Measurements from ENCODE around the gene ETFBKMT.

Gene ETFBKMT, protein sequence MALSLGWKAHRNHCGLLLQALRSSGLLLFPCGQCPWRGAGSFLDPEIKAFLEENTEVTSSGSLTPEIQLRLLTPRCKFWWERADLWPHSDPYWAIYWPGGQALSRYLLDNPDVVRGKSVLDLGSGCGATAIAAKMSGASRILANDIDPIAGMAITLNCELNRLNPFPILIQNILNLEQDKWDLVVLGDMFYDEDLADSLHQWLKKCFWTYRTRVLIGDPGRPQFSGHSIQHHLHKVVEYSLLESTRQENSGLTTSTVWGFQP

DNA sequence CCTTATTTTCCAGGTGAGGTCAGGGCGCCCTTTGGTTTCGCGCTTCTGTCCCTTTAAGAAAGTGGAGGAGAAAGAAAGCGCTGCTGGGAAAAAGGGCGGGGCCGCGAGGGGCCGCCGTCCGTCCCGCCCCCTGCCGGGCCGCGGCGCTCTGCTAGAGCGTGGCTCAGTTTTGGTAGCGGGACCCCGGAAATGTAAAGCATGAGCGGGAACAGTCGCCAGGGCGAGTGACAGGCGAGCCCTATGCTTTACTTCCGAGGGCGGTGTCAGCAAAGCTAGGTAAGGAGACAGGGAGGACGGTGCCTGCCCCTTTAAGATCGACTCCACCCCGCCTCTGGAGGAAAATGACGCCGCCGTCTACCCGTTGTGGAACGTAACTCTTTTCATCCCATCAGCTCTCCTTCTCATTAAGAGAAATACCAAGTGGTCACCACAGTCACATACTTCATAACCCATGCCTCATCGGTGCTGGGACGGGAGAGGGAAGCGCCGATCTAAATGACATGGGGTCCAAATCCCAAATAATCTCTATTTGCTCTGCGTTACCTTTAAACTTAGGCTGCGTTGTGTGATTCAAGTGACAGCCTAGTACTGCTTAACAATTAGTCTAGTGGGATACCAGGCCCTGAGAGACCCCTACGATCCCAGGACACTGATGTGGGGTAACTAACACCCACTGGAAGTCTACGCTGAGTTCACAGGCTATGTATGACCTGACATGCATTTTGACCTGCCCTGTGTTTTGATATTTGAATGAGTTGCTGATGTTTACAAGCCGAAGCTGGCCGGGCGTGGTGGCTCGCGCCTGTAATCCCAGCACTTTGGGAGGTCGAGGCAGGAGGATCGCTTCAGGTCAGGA is at the start of gene ETFBKMT:
Gene ETFBKMT, plus strand, starts transcription at position 602 of the 856 bp plus-strand sequence. CDS start 2,266 bp downstream, outside the sequence.
- DNase-seq = peak; percentile 84 to 90

DNA sequence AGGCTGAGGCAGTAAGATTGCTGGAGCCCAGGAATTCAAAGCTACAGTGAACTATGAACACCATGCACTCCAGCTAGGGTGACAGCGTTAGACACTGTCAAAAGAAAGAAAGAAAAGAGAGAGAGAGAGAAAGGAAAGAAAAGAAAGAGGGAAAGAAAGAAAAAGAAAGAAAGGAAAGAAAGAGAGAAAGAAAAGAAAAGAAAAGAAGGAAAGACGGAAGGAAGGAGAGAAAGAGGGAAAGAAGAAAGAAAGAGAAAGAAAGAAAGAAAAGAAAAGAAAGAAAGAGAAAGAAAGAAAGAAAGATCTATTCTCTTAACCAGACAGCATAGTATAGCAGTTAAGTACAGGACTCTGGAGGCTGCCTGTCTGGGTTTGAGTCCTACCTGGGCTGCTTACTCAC is 46.7 kb upstream of the ETFBKMT start:
- no peak for DNase-seq

DNA sequence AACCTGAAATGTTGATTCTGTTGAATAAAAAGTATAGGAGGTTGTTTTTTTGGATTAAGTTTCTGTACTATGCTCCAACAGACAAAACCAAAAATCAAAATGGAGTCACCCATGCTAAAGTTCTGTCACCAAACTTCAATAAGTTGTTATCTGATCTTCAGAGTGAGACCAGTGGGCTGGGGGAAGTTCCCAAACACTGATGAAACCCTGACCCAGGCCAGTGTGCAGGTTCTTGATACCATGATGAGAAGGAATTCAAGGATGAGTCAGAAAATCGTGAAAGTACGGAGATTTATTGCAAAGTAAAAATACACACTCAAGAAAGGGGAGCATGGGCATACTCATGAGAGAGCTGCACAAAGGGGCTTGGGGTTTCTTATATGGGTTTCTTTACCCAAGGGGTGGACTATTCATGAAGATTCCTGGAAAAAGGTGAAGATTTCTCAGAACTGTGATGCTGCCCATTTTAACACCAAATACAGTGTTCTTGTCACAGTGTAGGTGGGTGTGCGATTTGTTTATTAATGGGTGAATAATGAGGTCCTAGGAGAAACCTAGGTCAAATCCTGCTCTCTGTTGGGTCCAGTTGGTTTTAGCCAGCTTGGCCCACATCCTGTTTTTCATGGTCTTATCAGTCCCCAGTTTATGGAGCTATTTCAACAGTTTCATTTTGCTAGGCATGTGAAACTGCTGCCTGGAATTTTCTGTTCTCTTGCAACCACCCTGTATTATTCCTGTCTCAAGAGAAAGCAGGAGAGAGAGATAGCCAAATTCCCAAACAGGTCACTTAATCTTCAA is 41.1 kb upstream of the ETFBKMT start:
- no peak for DNase-seq

DNA sequence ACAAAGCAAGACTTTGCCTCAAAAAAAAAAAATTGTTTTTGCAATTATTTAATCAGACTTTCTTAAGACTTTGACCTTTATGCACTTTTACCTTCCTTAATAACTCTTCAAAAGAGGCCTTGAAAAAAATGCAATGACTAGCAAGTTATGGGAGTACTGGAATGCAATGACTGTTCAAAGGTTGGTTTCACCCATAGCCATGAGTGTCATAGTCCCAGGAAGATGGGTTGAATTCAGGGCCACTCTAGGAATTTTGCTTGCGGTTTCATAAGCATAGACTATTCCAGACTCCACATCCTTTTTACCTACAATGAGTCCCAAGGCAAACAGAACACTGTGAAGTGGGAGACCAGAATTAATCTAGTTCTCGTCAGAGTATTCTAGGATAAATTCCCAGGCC is 39.2 kb upstream of the ETFBKMT start:
- DNase-seq = no peak

DNA sequence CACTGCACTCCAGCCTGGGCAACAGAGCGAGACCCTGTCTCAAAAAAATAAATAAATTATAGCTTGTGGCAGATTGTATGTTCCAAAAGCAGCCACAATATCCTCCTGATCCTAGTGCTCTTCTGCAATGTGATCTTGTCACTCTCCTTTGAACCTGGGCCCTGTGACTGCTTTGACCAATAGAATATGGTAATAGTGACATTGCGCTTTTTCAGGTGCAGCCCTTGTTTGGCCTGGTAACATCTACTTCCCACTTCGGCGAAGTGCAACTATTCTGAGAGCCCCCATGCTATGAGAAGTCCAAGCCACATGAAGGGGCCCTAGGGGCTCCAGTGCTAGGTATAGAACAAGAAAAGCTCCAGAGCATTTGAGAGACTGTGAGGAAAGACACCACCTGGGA is 37.5 kb upstream of the ETFBKMT start:
- DNase-seq = no peak

DNA sequence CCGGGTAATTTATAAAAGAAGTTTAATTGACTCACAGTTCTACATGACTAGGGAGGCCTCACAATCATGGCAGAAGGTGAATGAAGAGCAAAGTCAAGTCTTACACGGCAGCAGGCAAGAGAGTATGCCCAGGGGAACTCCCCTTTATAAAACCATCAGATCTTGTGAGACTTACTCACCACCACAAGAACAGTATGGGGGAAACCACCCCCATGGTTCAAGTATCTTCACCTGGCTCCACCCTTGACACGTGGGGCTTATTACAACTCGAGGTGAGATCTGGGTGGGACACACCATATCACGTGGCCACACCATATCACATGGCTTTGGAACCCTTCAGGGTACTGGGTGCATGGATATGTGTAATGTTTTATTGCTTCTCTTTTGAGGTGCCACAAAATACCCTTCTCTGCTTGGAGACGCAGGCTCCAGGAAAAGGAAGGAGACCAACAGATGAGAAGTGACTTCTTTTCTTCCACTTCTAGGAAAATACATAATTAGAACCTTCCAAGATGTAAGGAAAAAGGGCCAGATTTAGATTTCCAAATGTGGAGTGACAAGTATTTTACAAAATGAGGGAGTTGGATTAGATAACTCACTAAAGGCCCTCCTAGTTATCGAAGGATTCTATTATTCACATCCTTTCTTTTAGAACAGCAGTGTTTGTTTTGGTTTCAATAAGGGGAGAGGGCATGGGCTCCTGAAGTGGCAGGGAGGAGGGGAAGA is 33.1 kb upstream of the ETFBKMT start:
- peak in 1 of 2 donors; percentile 28 for DNase-seq

DNA sequence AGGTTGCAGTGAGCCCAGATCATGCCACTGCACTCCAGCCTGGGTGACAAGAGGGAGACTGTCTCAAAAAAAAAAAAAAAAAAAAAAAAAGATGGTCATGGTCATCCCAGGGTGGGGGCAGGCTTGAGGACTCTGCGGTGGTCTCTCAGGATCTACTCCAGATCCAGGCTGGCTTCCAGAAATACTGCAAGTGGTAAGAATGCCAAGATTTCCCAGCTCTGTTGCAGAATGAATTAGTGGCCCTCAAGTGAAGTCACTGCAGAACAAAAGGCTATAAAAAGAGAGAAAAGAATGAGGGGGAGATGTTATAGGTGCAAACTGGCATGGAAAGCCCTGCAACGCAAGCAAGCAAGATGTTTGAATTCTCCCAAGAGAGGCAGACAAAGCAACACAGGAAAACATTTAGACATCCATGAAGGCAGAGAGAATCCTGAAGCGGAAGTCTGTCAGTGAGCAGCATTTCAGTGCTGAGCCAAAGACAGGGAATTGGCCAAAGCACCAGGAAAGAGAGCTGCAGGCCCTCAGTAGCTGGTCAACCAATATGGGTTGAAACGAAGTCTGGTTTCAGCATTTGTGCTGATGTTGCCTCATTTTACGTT is 31.9 kb upstream of the ETFBKMT start:
- no peak for DNase-seq

DNA sequence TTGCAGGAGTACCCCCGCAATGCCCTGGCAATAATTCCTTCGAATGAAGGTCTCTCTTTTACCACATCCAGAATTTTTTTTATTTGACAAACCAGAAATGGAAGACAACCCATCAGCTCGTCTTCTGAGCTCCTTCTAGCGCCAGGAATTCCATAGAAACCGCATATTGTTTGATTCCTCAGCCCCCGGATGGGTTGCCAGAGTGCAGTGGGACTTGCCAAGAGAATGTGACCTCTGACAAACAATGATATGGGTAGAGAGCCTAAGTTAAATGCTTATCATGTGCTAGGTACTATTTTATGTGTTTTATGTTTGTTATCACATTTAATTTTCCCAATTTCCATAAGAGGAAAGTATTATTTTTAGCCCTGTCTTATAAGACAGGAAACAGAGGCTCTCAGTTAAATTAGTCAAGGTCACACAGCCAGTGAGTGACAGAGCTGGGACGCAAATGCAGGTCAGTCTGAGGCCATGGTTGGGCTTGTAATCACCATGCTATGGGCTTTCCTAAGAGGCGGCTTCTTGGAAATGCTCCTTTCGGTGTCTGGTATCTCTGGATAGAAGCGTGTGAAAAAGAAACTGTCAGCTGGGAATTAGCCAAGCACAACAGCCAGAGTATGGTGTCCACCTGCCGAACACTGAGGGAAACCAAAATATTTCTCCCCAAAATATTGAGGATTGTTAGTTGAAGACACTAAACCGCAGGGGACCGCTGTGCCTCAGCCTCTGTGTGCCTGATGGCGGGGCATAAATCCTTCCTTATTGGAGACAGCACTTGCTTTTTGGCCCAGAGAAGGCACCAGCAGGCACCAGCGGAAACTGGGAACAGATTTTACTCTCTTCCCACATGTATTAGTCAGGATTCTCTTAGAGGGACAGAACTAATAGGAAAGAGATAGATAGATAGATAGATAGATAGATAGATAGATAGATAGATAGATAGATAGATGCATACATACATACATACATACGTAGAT is 29.4 kb upstream of the ETFBKMT start:
- DNase-seq = no peak

DNA sequence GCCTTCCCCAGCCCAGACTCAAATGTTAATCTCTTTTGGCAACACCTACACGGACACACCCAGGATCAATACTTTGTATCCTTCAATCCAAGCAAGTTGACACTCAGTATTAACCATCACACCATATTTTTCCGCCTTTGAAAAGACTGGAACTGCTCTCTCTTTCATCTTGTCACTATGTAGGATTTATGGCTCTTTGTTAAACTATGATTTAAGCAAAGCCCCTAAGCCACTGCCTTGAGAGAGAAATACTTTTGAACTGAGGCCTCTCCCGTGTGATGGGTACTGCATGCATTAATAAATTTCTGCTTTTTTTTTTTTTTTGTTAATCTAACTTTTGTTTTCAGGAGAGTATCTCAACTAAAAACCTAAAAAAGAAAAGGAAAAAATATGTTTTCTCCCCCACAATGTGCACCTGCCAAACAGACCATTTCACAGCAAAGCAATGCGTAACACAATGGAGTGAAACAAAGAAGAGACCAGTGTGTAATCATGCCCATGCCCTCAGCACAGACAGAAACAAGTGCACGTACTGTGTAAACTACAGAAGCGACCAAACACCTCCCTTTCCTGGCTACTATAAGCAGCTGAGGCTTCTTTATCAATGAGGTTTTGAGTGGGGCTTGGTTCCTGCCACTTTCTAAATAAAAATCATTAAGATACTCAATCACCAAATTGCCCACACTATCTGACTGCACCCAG is 28.3 kb upstream of the ETFBKMT start:
- DNase-seq = no peak

DNA sequence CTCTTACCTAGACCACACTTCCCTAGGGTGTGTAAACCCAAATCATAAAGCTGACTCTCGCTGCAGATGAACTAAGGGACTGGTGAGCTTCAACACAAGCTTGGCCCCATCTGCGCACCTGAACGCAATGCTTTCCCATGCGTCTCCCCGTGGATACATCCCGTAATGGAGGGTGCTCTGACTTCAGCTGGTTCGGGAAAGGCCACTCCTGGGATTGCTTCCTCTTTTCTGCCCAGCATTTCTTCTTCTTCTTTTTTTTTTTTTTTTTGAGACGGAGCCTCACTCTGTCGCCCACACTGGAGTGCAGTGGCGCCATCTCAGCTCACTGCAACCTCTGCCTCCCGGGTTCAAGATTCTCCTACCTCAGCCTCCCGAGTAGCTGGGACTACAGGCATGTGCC is 27.7 kb upstream of the ETFBKMT start:
- DNase-seq = peak; percentile 65 to 72

DNA sequence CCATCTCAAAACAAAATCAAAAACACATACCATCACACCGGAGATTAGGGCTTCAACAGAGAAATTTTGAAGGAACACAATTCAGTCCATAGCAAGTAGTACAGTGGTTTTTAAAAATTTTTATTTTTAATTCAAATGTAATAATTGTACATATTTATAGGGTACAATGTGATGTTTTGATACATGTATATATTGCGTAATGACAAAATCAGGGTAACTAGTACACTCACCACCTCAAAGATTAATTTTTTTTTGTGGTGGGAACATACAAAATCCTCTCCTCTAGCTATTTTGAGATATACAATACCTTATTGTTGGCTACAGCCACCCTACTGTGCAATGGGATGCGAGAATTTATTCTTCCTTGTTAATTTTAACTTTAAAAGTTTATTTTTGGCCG is 26.0 kb upstream of the ETFBKMT start:
- no peak for DNase-seq

DNA sequence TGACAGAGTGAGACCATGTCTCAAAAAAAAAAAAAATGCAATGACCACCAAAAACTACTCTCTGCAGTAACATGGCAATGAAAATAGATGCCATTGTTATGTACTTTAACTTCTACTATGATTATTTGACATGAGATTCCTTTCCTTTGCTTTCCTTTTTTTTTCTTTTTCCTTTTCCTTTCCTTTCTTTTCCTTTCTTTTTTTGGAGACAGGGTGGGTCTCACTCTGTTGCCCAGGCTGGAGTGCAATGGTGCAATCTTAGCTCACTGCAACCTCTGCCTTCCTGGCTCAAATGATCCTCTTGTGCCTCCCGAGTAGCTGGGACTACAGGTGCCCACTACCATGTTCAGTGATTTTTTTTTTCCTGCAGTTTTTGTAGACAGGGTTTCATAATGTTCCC is 24.9 kb upstream of the ETFBKMT start:
- DNase-seq = no peak

DNA sequence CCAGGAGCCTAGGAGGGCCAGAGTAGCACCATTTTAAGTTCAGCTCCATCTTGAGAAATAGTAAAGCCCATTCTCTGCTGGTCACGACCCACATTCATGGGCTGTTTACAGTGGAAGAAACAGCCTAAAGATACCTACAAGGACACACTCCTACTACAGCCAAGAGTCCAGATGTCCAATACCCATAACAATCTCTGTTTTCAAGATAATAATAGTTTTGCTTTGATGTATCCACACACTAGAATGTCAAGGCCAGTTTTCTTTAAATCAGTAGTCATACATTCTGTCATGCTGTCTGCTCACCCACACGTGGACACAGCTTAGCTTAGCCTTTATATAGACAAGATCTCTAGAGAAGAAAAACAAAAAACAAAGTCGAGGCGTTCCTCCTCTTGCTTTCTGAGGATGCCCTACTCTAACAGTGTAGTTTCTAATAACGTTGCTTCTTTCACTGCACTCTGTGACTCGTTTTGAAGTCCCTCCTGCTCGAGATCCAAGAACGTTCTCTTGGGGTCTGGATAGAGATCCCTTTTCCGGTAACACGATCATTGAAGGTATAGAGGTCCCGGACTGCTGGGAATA is 17.9 kb upstream of the ETFBKMT start:
- no peak for DNase-seq

DNA sequence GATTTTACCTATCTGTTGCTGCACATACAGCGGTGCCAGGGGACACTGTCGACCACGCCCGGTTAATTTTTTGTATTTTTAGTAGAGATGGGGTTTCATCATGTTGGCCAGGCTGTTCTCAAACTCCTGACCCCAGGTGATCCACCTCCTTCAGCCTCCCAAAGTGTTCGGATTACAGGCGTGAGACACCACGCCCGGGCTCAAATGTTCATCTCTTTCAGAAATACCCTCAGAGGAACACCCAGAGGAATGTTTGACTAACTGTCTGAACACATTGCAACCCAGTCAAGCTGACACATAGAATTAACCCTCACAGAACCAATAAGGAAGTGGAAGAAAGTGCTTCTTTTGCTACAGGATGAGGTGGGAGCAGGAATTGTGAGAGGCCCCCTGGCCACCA is 15.0 kb upstream of the ETFBKMT start:
- no peak for DNase-seq

DNA sequence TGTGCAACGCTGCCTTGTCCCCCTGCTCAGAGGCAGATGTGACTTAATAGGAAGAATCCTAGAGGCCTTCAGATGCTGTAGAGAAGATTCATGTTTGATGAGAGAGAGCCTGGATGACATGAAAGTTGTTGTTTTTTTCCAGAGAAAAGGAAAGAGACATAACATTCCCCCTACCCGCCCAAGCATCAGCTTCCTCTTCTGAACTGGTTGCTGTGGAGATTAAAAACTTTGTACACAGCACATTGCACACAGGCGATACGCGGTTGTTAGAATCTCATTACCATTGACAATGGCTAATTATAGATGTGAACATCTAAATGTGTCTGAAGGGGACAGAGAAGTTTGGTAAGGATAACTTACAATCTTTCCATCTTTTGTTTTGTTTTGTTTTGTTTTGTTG is 13.6 kb upstream of the ETFBKMT start:
- peak in 1 of 2 donors; percentile 35 for DNase-seq

DNA sequence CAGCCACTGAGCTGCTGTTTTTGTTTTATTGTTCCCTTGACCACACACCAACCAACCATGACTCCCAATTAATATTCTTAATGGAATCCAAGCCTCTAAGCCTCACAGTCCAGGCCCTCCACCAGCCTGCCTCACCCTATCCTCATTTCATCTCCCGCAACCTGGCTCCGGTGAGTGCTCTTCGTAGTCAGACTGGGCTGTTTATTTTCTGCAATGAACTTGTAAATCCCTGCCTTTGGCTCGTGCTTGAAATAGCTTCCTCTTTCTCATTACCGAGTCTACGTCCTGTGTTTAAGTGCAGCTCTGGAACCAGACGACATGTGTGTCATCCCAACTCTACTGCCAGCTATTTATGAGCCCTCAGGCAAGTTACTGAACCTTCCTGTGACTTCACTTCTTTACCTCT is 12.4 kb upstream of the ETFBKMT start:
- peak; percentile 36 to 48 for DNase-seq

DNA sequence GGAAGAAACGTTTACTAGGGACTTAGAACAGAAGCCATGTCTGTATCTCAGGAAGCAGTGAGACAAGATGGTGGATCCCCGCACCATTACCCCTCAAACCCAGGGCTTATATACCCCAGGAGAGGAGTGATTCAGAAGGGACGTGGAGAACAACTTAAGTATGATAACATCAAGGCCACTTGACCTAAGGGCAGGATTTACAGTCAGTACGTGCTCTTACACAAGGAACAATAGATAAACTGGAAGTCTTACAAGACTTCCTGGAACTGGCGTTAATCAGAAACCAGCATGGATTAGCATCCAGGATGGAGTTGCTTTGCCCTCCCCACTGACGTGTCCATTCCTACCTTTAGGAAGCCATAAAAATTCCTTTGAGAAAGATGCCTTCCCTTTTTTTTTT is 8.6 kb upstream of the ETFBKMT start:
- no peak for DNase-seq

DNA sequence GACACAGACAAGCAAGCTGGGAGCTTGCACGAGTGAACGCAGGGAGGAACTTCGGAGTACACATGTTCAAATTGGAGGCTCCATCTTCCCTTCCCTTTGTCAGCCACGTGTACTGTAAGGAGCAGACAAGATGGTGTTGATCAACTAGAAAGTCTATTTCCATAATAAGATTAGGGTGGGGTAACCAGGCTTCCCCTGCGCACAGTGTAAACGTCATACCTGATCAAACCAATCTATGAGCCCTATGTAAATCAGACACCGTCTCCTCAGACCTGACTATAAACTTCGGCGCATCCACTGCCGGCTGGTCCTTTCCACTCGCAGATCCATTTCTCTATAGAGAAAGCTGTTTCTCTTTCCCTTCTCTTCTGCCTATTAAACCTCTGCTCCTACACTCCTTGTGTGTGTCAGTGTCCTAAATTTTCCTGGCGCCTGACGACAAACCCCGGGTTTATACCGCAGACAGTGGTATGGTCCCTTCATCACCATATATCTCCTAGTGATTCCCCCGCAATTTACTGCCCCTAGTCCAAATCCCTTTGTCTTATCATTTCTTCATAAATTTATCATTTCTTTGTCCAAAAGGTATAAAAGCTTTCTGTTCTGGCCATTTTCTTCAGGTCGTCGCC is 7.5 kb upstream of the ETFBKMT start:
- DNase-seq = no peak

DNA sequence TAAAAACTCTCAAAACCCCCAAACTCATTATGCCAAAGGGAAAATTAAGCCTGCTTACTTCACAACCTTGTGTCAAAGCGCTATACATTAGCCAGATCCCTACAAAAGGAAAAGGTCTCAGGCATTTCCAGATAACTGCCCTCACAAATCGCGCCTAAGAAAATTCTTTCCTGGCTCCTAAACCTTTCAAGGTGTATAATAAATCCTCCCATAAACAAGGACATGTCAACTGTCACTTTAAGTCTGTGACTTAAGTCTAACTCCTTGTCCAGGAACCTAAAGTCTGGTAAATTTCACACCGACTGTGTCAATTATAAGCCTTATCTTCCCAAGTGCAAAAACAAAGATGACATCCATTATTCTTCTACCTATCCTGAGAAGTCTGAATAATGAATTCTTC is 4.3 kb upstream of the ETFBKMT start:
- no peak for DNase-seq

DNA sequence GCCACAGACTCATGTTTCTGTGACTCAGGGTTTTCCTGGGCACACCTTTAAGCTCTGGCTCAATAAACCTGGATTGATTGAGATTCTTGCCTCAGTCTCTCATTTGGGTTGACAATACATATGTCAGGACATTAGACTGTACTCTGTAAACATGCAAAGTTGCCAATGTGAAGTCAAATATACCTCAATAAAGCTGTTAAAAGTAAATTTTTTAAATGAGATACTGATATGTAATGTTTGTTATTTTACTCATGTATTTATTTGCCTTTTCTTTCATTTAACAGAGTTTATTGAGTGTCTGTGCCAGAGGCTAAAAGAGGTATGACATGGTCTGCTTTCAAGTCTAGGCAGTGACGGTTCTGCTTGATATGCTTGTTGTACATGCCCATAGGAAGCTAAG is 3.7 kb upstream of the ETFBKMT start:
- DNase-seq = no peak
